GM23338 (cell line): ENCODE measurements around the gene CREB1. TPM values are rescaled to one million over a fixed set of nuclear protein-coding genes. Genes with fewer than 3 reads are reported as not detected.

ENCODE experiments used
- ATAC-seq: fragments of 200-7000 bp; cut with Tn5 transposase; 3 replicates; pipeline ENCODE4 v1.9.1; 2020
- DNase-seq: peaks from one replicate; pipeline ENCODE4 v3.0.0-alpha.2; 2015; ENCODE audit warnings: low spot score
- H2AFZ ChIP-seq: fragments of 200-600 bp; sonication (generic); 2 replicates; pipeline ENCODE4 v1.8.0; 2016; ENCODE audit warnings: antibody characterized with exemption, mild to moderate bottlenecking, moderate library complexity
- H3F3A ChIP-seq: fragments of 200-600 bp; sonication (generic); replicated peaks from 2 replicates; pipeline ENCODE4 v1.8.0; 2017; ENCODE audit warnings: antibody characterized with exemption, mixed run types, low read depth
- H3K27ac ChIP-seq: fragments of 200-600 bp; sonication (generic); 2 replicates; pipeline ENCODE4 v1.6.1; 2016; ENCODE audit warnings: low read depth
- H3K27me3 ChIP-seq: fragments of 200-600 bp; sonication (generic); 2 replicates; pipeline ENCODE4 v1.8.0; 2016; ENCODE audit warnings: mild to moderate bottlenecking, mixed run types, moderate library complexity; ENCODE audit not compliant: insufficient read depth
- H3K36me3 ChIP-seq: fragments of 200-600 bp; sonication (generic); 2 replicates; pipeline ENCODE4 v1.8.0; 2016; ENCODE audit warnings: mild to moderate bottlenecking; ENCODE audit not compliant: insufficient read depth
- H3K4me1 ChIP-seq: fragments of 200-600 bp; sonication (generic); 2 replicates; pipeline ENCODE4 v1.8.0; 2016; ENCODE audit warnings: mild to moderate bottlenecking, moderate library complexity; ENCODE audit not compliant: insufficient read depth
- H3K4me2 ChIP-seq: fragments of 200-600 bp; sonication (generic); 2 replicates; pipeline ENCODE4 v1.7.1; 2017; ENCODE audit warnings: mixed run types
- H3K4me3 ChIP-seq: fragments of 200-600 bp; sonication (generic); 2 replicates; pipeline ENCODE4 v1.6.1; 2016; ENCODE audit warnings: mixed run types
- H3K79me2 ChIP-seq: fragments of 200-600 bp; sonication (generic); replicated peaks from 2 replicates; pipeline ENCODE4 v1.8.0; 2017; ENCODE audit warnings: mild to moderate bottlenecking; ENCODE audit not compliant: insufficient read depth
- H3K9me2 ChIP-seq: fragments of 200-600 bp; sonication (generic); 2 replicates; pipeline ENCODE4 v1.8.0; 2017; ENCODE audit not compliant: insufficient read depth
- H4K20me1 ChIP-seq: fragments of 200-600 bp; sonication (generic); replicated peaks from 2 replicates; pipeline ENCODE4 v1.8.0; 2017; ENCODE audit warnings: mild to moderate bottlenecking; ENCODE audit not compliant: insufficient read depth
- H3K27ac Mint-ChIP-seq: 2 replicates; pipeline ENCODE4 v1.8.0; 2020; ENCODE audit warnings: inconsistent platforms, mild to moderate bottlenecking, moderate library complexity, mixed read lengths
- H3K27me3 Mint-ChIP-seq: 3 replicates; pipeline ENCODE4 v1.8.0; 2022; ENCODE audit warnings: low read depth, mild to moderate bottlenecking, moderate library complexity, mixed read lengths, inconsistent platforms; ENCODE audit not compliant: insufficient read depth, poor library complexity
- H3K36me3 Mint-ChIP-seq: 3 replicates; pipeline ENCODE4 v1.8.0; 2021; ENCODE audit warnings: low read depth, mild to moderate bottlenecking, inconsistent platforms, moderate library complexity, mixed read lengths
- H3K4me1 Mint-ChIP-seq: 3 replicates; pipeline ENCODE4 v1.8.0; 2020; ENCODE audit warnings: mild to moderate bottlenecking, inconsistent platforms, mixed read lengths
- H3K4me3 Mint-ChIP-seq: 3 replicates; pipeline ENCODE4 v1.8.0; 2021; ENCODE audit warnings: moderate library complexity, mild to moderate bottlenecking, inconsistent platforms, mixed read lengths
- H3K9me3 Mint-ChIP-seq: 3 replicates; pipeline ENCODE4 v1.8.0; 2020; ENCODE audit warnings: moderate library complexity, mild to moderate bottlenecking, inconsistent platforms, mixed read lengths
- CREB1 ChIP-seq: fragments of 250-450 bp; sonication (Bioruptor Pico); IDR thresholded peaks from 2 replicates; pipeline ENCODE4 v1.5.0; 2020; ENCODE audit warnings: low read depth, mild to moderate bottlenecking, moderate library complexity
- CTCF ChIP-seq, 2 experiments: fragments of 200-600 bp in 1 of 2; sonication (generic) in 1 of 2; conservative IDR thresholded peaks; 2 replicates each; pipeline versions ENCODE4 v1.5.1 to v1.6.1; 2016 to 2017; ENCODE audit warnings: antibody characterized with exemption in 2 of 2, low read depth in 2 of 2, mild to moderate bottlenecking in 2 of 2, moderate library complexity in 1 of 2
- EZH2 ChIP-seq: fragments of 200-600 bp; sonication (generic); IDR thresholded peaks from one replicate; pipeline ENCODE4 v1.8.0; 2017; ENCODE audit warnings: antibody characterized with exemption, mild to moderate bottlenecking, low read depth; ENCODE audit not compliant: unreplicated experiment
- EZH2phosphoT487 ChIP-seq: fragments of 200-600 bp; sonication (generic); IDR thresholded peaks from one replicate; pipeline ENCODE4 v1.8.1; 2018; ENCODE audit warnings: antibody characterized with exemption; ENCODE audit not compliant: unreplicated experiment
- JUNB ChIP-seq: IDR thresholded peaks from one replicate; pipeline ENCODE4 v1.6.1; 2016; ENCODE audit warnings: antibody characterized with exemption; ENCODE audit not compliant: unreplicated experiment
- NANOG ChIP-seq: IDR thresholded peaks from 2 replicates; pipeline ENCODE4 v1.6.1; 2016; ENCODE audit warnings: antibody characterized with exemption, borderline replicate concordance
- POLR2AphosphoS5 ChIP-seq: IDR thresholded peaks from 2 replicates; pipeline ENCODE4 v1.6.1; 2016; ENCODE audit warnings: antibody characterized with exemption, low read depth
- REST ChIP-seq: IDR thresholded peaks from one replicate; pipeline ENCODE4 v1.6.1; 2018; ENCODE audit warnings: antibody characterized with exemption; ENCODE audit not compliant: unreplicated experiment
- STAT1 ChIP-seq: IDR thresholded peaks from one replicate; pipeline ENCODE4 v1.6.1; 2016; ENCODE audit warnings: antibody characterized with exemption; ENCODE audit not compliant: unreplicated experiment
- ZNF114 ChIP-seq: fragments of 250-450 bp; sonication (Bioruptor Pico); IDR thresholded peaks from 2 replicates; pipeline ENCODE4 v1.5.0; 2020; ENCODE audit warnings: mild to moderate bottlenecking, moderate library complexity
- ZNF331 ChIP-seq: fragments of 250-450 bp; sonication (Bioruptor Pico); IDR thresholded peaks from 2 replicates; pipeline ENCODE4 v1.5.0; 2020; ENCODE audit warnings: low read depth, mild to moderate bottlenecking, moderate library complexity
- ZNF462 ChIP-seq: fragments of 250-450 bp; sonication (Bioruptor Pico); IDR thresholded peaks from 2 replicates; pipeline ENCODE4 v1.5.0; 2020; ENCODE audit warnings: mild to moderate bottlenecking, moderate library complexity
- polyA plus RNA-seq: library from polyadenylated mRNA; unstranded; fragments of >200 nt; fragmentation: Nextera tagmentation; extraction: Ambion mirVana; gene quantifications from 2 replicates; pipeline ENCODE4 v1.2.1, GENCODE V29; 2016
- total RNA-seq: library from RNA; depleted of rRNA; stranded (reverse); fragments of >200 nt; shearing (Covaris generic); gene quantifications from 2 replicates; pipeline ENCODE4 v1.2.3, GENCODE V29; 2014
- TF ChIP-seq, protein P1 (sequence below): IDR thresholded peaks from 2 replicates; pipeline ENCODE4 v1.6.1; 2016; ENCODE audit warnings: antibody characterized with exemption

Gene CREB1
- total and polyA plus RNA-seq, 2 experiments from 2014 or later, result 40.3 to 104 TPM

DNA sequence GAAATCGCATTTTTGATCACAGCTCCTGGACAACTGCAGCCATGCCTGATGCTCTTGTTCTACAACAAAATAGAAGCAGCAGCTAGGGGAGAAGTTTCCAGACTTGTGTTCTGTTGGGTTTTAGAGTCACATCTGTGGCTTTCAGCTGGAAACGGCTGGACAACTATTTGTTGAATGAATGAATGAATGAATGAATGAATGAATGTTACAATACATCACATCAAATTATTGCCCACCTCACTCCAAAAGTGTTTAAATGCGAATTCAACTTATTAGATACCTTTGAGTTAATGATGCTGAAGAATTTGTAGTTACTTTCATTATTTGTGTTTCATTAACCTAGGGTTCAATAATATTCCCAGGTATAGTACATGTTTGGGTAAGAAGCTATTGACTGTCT is 103.9 kb downstream of the CREB1 start:
- no peak for TF ChIP-seq JUNB
- no peak for TF ChIP-seq NANOG
- TF ChIP-seq ZNF462 (CRISPR knock-in tag), result no peak
- no peak for TF ChIP-seq POLR2AphosphoS5
- no peak for TF ChIP-seq CREB1 (CRISPR knock-in tag)
- TF ChIP-seq ZNF114 (CRISPR knock-in tag), result no peak
- TF ChIP-seq ZNF331 (CRISPR knock-in tag), result no peak
- TF ChIP-seq CTCF (conservative IDR thresholded peaks at IDR 0.05; ENCODE audit: low read depth in 2 of 2), result no peak
- no peak for TF ChIP-seq STAT1
- TF ChIP-seq, protein P1, sequence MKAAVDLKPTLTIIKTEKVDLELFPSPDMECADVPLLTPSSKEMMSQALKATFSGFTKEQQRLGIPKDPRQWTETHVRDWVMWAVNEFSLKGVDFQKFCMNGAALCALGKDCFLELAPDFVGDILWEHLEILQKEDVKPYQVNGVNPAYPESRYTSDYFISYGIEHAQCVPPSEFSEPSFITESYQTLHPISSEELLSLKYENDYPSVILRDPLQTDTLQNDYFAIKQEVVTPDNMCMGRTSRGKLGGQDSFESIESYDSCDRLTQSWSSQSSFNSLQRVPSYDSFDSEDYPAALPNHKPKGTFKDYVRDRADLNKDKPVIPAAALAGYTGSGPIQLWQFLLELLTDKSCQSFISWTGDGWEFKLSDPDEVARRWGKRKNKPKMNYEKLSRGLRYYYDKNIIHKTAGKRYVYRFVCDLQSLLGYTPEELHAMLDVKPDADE, result no peak
- TF ChIP-seq EZH2, result no peak
- TF ChIP-seq REST, result no peak
- TF ChIP-seq EZH2phosphoT487, result no peak
- Mint-ChIP-seq H3K27me3 (peaks cover 2% of the 10 kb centered on the region), H3K9me3 (no peaks in the 10 kb centered on the region)

More for the DNA sequence above, 103.9 kb downstream of the CREB1 start:
- ATAC-seq (no peak), DNase-seq (no peak)
- Histone ChIP-seq H3K79me2 (no peaks in the 10 kb centered on the region), H3K36me3 (no peaks in the 10 kb centered on the region), H2AFZ (no peak overlapping the region), H3F3A (0 out of 2 replicates have a peak, but pooled peaks cover 4% of the 10 kb centered on the region), H3K9me2 (no peaks in the 10 kb centered on the region), H3K27me3 (no peaks in the 10 kb centered on the region), H3K4me2 (no peak overlapping the region), H3K4me3 (no peak overlapping the region), H3K27ac (no peak overlapping the region), H4K20me1 (no peaks in the 10 kb centered on the region), H3K4me1 (peaks cover 7% of the 10 kb centered on the region)
- Mint-ChIP-seq H3K36me3 (no peaks in the 10 kb centered on the region), H3K4me3 (no peak overlapping the region), H3K27ac (no peak overlapping the region), H3K4me1 (peaks cover 13% of the 10 kb centered on the region)
